Gastrocnemius medialis (tissue), 4 donors: ENCODE data around the gene HECTD2. TPM values are rescaled to one million over a fixed set of nuclear protein-coding genes. Genes with fewer than 3 reads are reported as not detected.
"Not testable (repeated sequence)": the region's sequence is repeated elsewhere in the genome, so short reads cannot be mapped to it uniquely, and the experiment has no call there.

Experiments used
- ATAC-seq, 2 donors: fragments of 150-250 bp; one replicate each; pipeline ENCODE4 v1.9.1; 2016
- DNase-seq, 2 donors: peaks; one replicate each; pipeline ENCODE4 v3.0.0-alpha.2; 2019
- H3K27ac ChIP-seq, 4 donors: fragments of 200-600 bp; sonication (generic); 1 replicate in 1 of 4; 2 replicates in 3 of 4; pipeline ENCODE4 v1.5.1; 2016 to 2018; ENCODE audit warnings: mild to moderate bottlenecking in 2 of 4, moderate library complexity in 1 of 4
- H3K27me3 ChIP-seq, 3 donors: fragments of 200-600 bp; sonication (generic) in 2 of 3; 1 replicate in 1 of 3; 2 replicates in 2 of 3; pipeline versions ENCODE4 v1.5.1 to v1.6.0; 2016 to 2019; ENCODE audit warnings: mild to moderate bottlenecking in 1 of 3, moderate library complexity in 1 of 3
- H3K36me3 ChIP-seq, 2 donors: fragments of 200-600 bp; sonication (generic) in 1 of 2; one replicate each; pipeline ENCODE4 v1.5.1; 2017 to 2018
- H3K4me1 ChIP-seq, 2 donors: fragments of 200-600 bp; sonication (generic) in 1 of 2; one replicate each; pipeline ENCODE4 v1.5.1; 2016 to 2017; ENCODE audit warnings: mild to moderate bottlenecking in 2 of 2
- H3K4me3 ChIP-seq, 4 donors: fragments of 200-600 bp; sonication (generic) in 3 of 4; 1 replicate in 1 of 4; 2 replicates in 3 of 4; pipeline ENCODE4 v1.5.1; 2016 to 2019; ENCODE audit warnings: mild to moderate bottlenecking in 2 of 4
- H3K9me3 ChIP-seq, 3 donors: fragments of 200-600 bp; sonication (generic) in 2 of 3; 1 replicate in 1 of 3; 2 replicates in 2 of 3; pipeline ENCODE4 v1.5.1; 2016 to 2019
- POLR2A ChIP-seq, 2 donors: fragments of 450-650 bp; IDR thresholded peaks; one replicate each; pipeline ENCODE4 v1.6.1; 2017; ENCODE audit warnings: antibody characterized with exemption in 2 of 2, mild to moderate bottlenecking in 2 of 2, moderate library complexity in 2 of 2
- in situ Hi-C, 4 donors: fragments of 200-750 bp; cut with MboI; loops; one replicate each; pipeline versions ENCODE4 v1.15.0 to v1.8.0; 2017; ENCODE audit warnings: low sequenced_read_pairs in 4 of 4
- intact Hi-C: fragments of 100-400 bp; cut with DNase I; formaldehyde crosslinking; loops from one replicate; pipeline ENCODE4 v1.15.1; 2023; ENCODE audit warnings: low total_unique reads
- total RNA-seq, 4 donors: library from RNA; depleted of rRNA; stranded (reverse); fragments of >200 nt; gene quantifications; one replicate each; pipeline versions ENCODE4 v1.1.0 to v1.2.3, GENCODE V29; 2016
- TF ChIP-seq, protein P1 (sequence below), 5 experiments: fragments of 450-650 bp in 3 of 5; fragments of 200-600 bp in 2 of 5; sonication (generic) in 2 of 5; IDR thresholded peaks in 4 of 5; conservative IDR thresholded peaks in 1 of 5; 1 replicate in 4 of 5; 2 replicates in 1 of 5; pipeline ENCODE4 v1.5.1; 2016 to 2019; ENCODE audit warnings: antibody characterized with exemption in 5 of 5, mild to moderate bottlenecking in 3 of 5, moderate library complexity in 3 of 5

Gene HECTD2
- total RNA-seq, 4 donors from 2014 or later = 1.9 to 7.9 (median 3.9) TPM

DNA sequence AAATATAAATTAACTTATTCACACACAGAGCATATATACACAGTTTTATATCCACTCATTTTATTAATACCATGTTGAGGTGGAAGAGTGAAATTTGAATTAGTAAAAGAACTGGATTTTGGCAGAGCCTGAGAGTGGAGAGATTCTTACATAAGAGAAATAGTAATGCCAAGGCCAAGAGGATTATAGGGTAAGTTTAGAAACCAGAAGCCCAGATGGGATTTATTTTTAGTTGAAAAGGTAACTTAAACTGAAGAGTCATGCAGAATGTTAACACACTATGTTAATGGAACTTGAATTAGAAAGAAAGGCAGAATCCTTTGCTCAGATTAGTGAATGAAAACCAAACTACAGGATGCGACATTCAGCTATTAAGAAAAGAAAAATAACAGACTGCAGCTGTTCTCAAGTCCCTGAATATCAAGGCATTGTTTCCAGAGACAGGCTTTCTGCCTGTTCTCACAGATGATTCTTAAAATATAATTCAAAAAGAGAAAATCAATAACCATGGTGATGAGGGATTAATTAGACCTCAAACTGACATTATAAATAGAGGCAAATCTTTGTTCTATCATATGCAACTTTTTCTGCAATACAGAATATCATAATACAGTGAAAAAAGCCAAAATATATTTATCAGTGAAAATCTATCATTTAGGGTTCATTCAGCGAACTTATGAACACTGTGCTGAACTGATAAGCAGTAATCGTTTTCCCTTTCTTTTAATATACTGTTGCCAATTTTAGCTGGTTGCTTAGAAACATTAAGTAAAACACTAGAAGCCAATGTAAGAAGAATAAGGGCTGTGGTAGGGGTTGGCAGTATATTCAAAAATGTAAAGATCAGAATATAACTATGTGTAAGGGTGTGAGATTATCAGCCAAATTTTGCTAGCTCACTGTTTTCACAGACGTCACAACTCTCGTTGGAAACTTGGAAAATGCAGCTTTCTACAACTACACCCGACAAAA is 34.4 kb downstream of the HECTD2 start:
- Histone ChIP-seq H3K36me3 (peaks cover 0 to 3% of the 10 kb centered on the region in 2 donors), H3K4me3 (peak overlapping the region in 1 of 4 donors; percentile 14), H3K27ac (peak overlapping the region in 2 of 4 donors; percentile 32 to 63), H3K27me3 (no peaks in the 10 kb centered on the region), H3K9me3 (no peaks in the 10 kb centered on the region), H3K4me1 (peaks cover 18 to 22% of the 10 kb centered on the region in 2 donors)
- ATAC-seq = peak; percentile 73 to 92
- no peak for DNase-seq
- intact Hi-C loops (no loop called here), in situ Hi-C loops (no loop called here)
- TF ChIP-seq, protein P1, sequence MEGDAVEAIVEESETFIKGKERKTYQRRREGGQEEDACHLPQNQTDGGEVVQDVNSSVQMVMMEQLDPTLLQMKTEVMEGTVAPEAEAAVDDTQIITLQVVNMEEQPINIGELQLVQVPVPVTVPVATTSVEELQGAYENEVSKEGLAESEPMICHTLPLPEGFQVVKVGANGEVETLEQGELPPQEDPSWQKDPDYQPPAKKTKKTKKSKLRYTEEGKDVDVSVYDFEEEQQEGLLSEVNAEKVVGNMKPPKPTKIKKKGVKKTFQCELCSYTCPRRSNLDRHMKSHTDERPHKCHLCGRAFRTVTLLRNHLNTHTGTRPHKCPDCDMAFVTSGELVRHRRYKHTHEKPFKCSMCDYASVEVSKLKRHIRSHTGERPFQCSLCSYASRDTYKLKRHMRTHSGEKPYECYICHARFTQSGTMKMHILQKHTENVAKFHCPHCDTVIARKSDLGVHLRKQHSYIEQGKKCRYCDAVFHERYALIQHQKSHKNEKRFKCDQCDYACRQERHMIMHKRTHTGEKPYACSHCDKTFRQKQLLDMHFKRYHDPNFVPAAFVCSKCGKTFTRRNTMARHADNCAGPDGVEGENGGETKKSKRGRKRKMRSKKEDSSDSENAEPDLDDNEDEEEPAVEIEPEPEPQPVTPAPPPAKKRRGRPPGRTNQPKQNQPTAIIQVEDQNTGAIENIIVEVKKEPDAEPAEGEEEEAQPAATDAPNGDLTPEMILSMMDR (IDR thresholded peaks at IDR 0.05 in 4 of 5, conservative IDR thresholded peaks at IDR 0.05 in 1 of 5) = no peak
- TF ChIP-seq POLR2A (IDR thresholded peaks at IDR 0.05) = no peak

DNA sequence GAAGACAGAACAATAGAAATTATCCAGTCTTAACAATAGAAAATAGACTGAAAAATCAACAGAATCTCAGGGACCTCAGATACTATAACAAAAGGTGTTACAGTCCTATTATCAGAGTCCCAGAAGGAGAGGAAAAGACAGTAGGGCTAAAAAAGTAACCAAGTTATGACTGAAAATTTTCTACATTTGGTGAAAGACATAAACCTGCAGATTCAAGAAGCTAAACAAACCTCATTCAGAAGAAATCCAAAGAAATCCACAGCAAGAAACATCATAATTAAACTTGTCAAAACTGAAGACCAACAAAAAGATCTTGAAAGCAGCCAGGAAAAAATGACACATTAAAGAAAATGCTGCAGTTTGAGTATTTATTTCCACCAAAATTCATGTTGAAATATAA is 41.9 kb downstream of the HECTD2 start:
- Histone ChIP-seq H3K27me3 (no peaks in the 10 kb centered on the region), H3K4me3 (no peak overlapping the region), H3K9me3 (peaks cover 0 to 34% (median 4%) of the 10 kb centered on the region in 3 donors), H3K27ac (no peak overlapping the region), H3K36me3 (no peaks in the 10 kb centered on the region), H3K4me1 (no peaks in the 10 kb centered on the region)
- intact Hi-C loops = no loop called here
- TF ChIP-seq, protein P1 (IDR thresholded peaks at IDR 0.05 in 4 of 5, conservative IDR thresholded peaks at IDR 0.05 in 1 of 5) = no peak
- TF ChIP-seq POLR2A (IDR thresholded peaks at IDR 0.05) = no peak
- DNase-seq (no peak), ATAC-seq (no peak)
- in situ Hi-C loops = no loop called here

DNA sequence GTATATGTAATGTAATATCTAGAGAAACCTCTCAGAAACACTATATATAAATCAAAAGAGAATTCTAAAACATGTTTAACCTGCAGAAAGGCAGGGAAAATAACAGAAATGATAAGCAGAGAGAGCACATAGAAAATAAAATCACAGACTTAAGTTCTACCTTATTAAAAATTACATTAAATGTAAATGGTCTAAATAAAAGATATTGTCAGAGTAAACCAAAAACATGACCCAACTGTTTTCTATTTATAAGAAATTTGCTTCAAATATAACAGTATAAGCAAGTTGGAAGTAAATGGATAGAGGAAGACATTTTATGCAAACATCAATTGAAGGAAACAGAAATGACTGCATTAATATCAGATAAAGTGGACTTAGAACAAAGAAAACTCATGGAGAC is 43.4 kb downstream of the HECTD2 start:
- Histone ChIP-seq H3K4me3 (no peak overlapping the region), H3K27me3 (no peaks in the 10 kb centered on the region), H3K36me3 (no peaks in the 10 kb centered on the region), H3K4me1 (no peaks in the 10 kb centered on the region), H3K9me3 (peaks cover 0 to 34% (median 4%) of the 10 kb centered on the region in 3 donors), H3K27ac (no peak overlapping the region)
- intact Hi-C loops = no loop called here
- TF ChIP-seq, protein P1 (IDR thresholded peaks at IDR 0.05 in 4 of 5, conservative IDR thresholded peaks at IDR 0.05 in 1 of 5) = no peak
- TF ChIP-seq POLR2A (IDR thresholded peaks at IDR 0.05) = no peak
- ATAC-seq (no peak), DNase-seq (no peak)
- in situ Hi-C loops = no loop called here

DNA sequence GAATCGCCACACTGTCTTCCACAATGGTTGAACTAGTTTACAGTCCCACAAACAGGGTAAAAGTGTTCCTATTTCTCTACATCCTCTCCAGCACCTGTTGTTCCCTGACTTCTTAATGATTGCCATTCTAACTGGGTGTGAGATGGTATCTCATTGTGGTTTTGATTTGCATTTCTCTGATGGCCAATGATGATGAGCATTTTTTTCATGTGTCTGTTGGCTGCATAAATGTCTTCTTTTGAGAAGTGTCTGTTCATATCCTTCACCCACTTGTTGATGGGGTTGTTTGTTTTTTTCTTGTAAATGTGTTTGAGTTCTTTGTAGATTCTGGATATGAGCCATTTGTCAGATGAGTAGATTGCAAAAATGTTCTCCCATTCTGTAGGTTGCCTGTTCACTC is 45.0 kb downstream of the HECTD2 start:
- H3K4me1 ChIP-seq, H3K4me3 ChIP-seq, H3K27ac ChIP-seq, intact Hi-C loops, H3K36me3 ChIP-seq, DNase-seq, H3K27me3 ChIP-seq, ATAC-seq, in situ Hi-C loops: not testable (repeated sequence)
- H3K9me3 ChIP-seq = peaks cover 0 to 34% (median 4%) of the 10 kb centered on the region in 3 donors

DNA sequence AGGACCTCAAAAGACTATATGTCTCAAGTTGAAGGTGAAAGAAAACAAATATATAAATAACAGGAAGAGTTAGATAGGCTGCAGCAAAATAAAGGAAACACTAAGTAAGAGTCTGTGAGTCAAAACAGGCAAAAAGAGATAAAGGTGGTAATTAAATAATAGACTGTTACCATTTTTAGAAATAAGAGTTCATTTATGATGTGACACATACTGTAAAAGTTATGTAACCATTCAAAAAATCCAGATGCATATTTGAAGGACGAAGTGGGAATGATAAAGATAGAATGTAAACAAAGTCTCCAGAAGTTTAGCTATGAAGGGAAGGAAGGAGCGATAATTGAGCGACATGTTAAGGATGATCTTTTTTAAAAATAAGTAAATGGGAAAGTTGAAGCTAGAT is 50.5 kb downstream of the HECTD2 start:
- H3K4me1 ChIP-seq = no peaks in the 10 kb centered on the region
- DNase-seq (no peak), ATAC-seq (no peak)
- no peaks in the 10 kb centered on the region for H3K9me3 ChIP-seq
- H3K36me3 ChIP-seq = peaks cover 0 to 25% of the 10 kb centered on the region in 2 donors
- H3K4me3 ChIP-seq = no peak overlapping the region
- intact Hi-C loops = no loop called here
- in situ Hi-C loops = no loop called here
- H3K27ac ChIP-seq = no peak overlapping the region
- no peak for TF ChIP-seq POLR2A (IDR thresholded peaks at IDR 0.05)
- TF ChIP-seq, protein P1 (IDR thresholded peaks at IDR 0.05 in 4 of 5, conservative IDR thresholded peaks at IDR 0.05 in 1 of 5) = no peak
- H3K27me3 ChIP-seq = no peaks in the 10 kb centered on the region
